Naive B cell (primary cell): ENCODE measurements around the gene CORO2B. TPM values are rescaled to one million over a fixed set of nuclear protein-coding genes. Genes with fewer than 3 reads are reported as not detected.
"Not testable (repeated sequence)": the region's sequence is repeated elsewhere in the genome, so short reads cannot be mapped to it uniquely, and the experiment has no call there.

Experiments used
- ATAC-seq, 2 donors: fragments of 150-1000 bp; cut with Tn5 transposase; 2 replicates each; pipeline ENCODE4 v1.10.0; 2021; ENCODE audit warnings: low read depth in 2 of 2, mild to moderate bottlenecking in 2 of 2, moderate library complexity in 2 of 2
- DNase-seq: peaks from one replicate; pipeline ENCODE4 v3.0.0; 2022
- H3K27ac Mint-ChIP-seq, 6 donors: one replicate each; pipeline ENCODE4 v1.8.0; 2020 to 2022; ENCODE audit warnings: mild to moderate bottlenecking in 6 of 6, mixed read lengths in 6 of 6, moderate library complexity in 5 of 6, inconsistent platforms in 2 of 6
- H3K27me3 Mint-ChIP-seq, 3 donors: one replicate each; pipeline ENCODE4 v1.8.0; 2021 to 2022; ENCODE audit warnings: mixed read lengths in 3 of 3, mild to moderate bottlenecking in 1 of 3
- H3K36me3 Mint-ChIP-seq, 2 donors: one replicate each; pipeline ENCODE4 v1.8.0; 2020 to 2022; ENCODE audit warnings: mixed read lengths in 2 of 2, inconsistent platforms in 1 of 2, mild to moderate bottlenecking in 1 of 2
- H3K4me1 Mint-ChIP-seq, 3 donors: one replicate each; pipeline ENCODE4 v1.8.0; 2020 to 2022; ENCODE audit warnings: mixed read lengths in 3 of 3, inconsistent platforms in 1 of 3, mild to moderate bottlenecking in 1 of 3, moderate library complexity in 1 of 3
- H3K4me3 Mint-ChIP-seq, 8 donors: one replicate each; pipeline ENCODE4 v1.8.0; 2020 to 2022; ENCODE audit warnings: mild to moderate bottlenecking in 8 of 8, mixed read lengths in 8 of 8, moderate library complexity in 8 of 8, inconsistent platforms in 2 of 8
- H3K9me3 Mint-ChIP-seq, 7 donors: one replicate each; pipeline ENCODE4 v1.8.0; 2020 to 2022; ENCODE audit warnings: mixed read lengths in 7 of 7, mild to moderate bottlenecking in 5 of 7, inconsistent platforms in 2 of 7, moderate library complexity in 1 of 7
- polyA plus RNA-seq, 6 donors: library from polyadenylated mRNA; unstranded; fragments of 300-500 nt; fragmentation: Illumina TruSeq; gene quantifications; one replicate each; pipeline ENCODE4 v1.2.3, GENCODE V29; 2021; ENCODE audit warnings: low read depth in 6 of 6

The CORO2B gene
- polyA plus RNA-seq, 6 donors from 2014 or later, result 3.4 to 11.3 (median 4.8) TPM

DNA sequence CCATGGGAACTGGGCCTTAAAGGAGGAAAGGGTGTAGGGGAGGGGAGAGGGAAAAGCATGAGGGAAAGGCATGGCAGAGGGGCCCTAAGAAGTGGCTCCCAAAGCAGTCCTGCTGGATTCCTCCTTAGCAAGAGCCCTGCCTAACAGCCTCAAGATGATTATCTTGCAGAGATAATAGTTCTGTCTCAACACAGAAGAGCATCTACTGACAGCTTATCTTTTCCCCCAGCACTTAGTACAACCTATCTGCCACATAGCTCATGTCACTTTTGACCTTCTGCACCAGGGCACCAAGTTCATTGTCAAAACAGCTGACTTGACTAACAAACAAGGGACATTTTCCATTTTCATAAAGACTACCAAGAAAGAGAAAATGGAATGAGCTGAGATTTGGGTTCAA, 155.6 kb downstream of the CORO2B start:
- ATAC-seq (no peak), DNase-seq (no peak)
- Mint-ChIP-seq H3K27me3 (peaks cover 0 to 4% (median 0%) of the 10 kb centered on the region in 3 donors), H3K9me3 (peaks cover 0 to 2% (median 0%) of the 10 kb centered on the region in 7 donors), H3K36me3 (no peaks in the 10 kb centered on the region), H3K4me1 (peaks cover 28 to 40% (median 39%) of the 10 kb centered on the region in 3 donors), H3K4me3 (peak overlapping the region in 4 of 8 donors; percentile 9 to 49 (median 29)), H3K27ac (peak overlapping the region in 1 of 6 donors; percentile 39)

DNA sequence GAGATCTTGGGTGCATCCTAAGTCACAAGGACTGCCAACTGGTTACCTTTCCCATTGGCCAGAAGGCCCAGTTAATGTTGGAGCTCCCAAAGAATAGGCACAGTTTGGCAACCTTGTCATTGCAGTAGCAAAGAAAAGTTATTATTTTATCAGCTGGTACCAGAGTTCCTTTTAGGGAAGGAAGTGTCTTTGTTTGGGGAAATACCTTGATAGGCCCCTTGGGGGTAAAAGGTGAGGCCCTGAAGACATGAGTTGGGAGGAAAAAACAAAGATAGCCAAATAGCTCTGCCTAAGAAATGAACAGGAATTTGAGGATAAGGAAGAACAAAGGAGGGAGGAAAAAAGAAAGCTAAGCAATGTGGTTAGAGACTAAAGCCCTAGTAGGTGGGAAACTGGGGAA, 156.1 kb downstream of the CORO2B start:
- DNase-seq (peak; percentile 45), ATAC-seq (peak; percentile 79 to 85)
- H3K4me1 Mint-ChIP-seq, result peaks cover 28 to 40% (median 39%) of the 10 kb centered on the region in 3 donors
- no peaks in the 10 kb centered on the region for H3K36me3 Mint-ChIP-seq
- peaks cover 0 to 9% (median 0%) of the 10 kb centered on the region in 3 donors for H3K27me3 Mint-ChIP-seq
- H3K9me3 Mint-ChIP-seq, result peaks cover 0 to 2% (median 0%) of the 10 kb centered on the region in 7 donors
- peak overlapping the region in 2 of 6 donors; percentile 11 to 17 for H3K27ac Mint-ChIP-seq
- peak overlapping the region in 7 of 8 donors; percentile 0 to 80 (median 40) for H3K4me3 Mint-ChIP-seq

DNA sequence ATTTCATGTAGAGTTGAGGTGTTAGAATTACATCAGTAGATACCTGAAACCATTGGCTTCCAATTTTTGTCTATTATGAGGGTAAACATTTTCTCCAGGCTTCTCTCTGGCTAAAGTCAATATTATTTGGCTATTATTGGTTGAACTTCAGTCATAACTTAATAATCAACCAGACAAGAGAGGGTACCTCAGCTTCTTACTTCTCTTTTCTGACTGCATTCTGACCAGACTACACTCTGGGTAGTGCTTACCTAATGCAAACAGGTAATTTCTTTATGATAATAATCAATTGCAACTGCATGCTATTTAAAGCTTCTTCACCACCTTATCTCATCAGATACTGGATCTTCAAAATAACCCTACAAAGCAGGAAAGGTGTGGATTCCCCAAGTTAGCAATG, 156.8 kb downstream of the CORO2B start:
- ATAC-seq (no peak), DNase-seq (no peak)
- Mint-ChIP-seq H3K4me1 (peaks cover 28 to 40% (median 39%) of the 10 kb centered on the region in 3 donors), H3K9me3 (peaks cover 0 to 2% (median 0%) of the 10 kb centered on the region in 7 donors), H3K36me3 (no peaks in the 10 kb centered on the region), H3K27me3 (peaks cover 0 to 7% (median 5%) of the 10 kb centered on the region in 3 donors), H3K27ac (no peak overlapping the region), H3K4me3 (peak overlapping the region in 4 of 8 donors; percentile 1 to 71 (median 42))

DNA sequence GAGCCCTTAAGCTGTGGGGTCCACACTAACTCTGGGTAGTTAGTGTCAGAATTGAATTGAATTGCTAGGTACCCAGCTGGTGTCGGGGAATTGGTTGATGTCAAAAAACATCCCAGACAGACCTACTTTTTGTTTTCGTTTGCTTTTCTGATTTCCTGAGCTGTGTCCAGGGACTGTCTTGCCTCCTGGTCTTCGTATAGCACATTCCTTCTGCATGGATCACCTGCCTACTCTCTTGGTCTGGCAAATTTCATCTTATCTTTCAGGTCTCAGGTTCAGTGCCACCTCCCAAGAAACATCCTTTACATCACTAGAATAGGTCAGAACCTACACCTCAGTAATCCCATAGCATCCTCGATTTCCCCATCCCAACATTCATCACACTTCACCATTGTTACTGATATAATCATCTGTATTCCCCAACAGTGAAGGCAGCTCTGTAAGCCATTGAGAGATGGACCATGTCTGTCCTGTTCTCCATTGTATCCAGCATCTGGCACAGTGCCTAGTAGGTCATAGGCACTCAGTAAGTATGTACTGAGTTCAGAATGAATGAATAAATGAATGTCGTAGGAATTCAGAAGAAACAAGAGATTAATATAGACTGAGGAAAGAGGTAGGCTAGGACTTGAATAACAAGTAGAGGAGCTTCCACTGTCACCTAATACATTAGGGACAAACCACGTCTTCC, 160.7 kb downstream of the CORO2B start:
- H3K27me3 Mint-ChIP-seq, result peaks cover 0 to 11% (median 7%) of the 10 kb centered on the region in 3 donors

DNA sequence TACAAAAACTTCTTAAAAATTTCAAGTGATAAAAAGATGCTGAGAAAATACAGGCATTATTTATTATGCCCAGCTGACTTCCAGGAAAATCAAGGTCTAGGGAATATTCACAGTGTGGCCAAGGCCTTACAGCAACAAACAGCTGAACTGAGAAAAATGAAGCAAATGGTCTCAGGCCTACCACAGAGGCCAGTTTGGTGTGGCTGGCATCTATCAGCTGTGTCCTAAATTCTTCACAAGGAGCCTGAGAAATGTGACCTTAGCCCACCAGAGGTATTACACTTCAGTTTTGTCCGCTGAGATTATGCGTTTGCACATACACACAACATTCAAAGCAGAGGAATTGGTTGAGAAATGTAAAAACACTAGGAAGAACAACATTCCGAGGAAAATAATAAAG, 164.5 kb downstream of the CORO2B start:
- no peaks in the 10 kb centered on the region for H3K4me1 Mint-ChIP-seq
- ATAC-seq (no peak), DNase-seq (no peak)
- no peak overlapping the region for H3K4me3 Mint-ChIP-seq
- no peaks in the 10 kb centered on the region for H3K9me3 Mint-ChIP-seq
- peaks cover 0 to 11% (median 7%) of the 10 kb centered on the region in 3 donors for H3K27me3 Mint-ChIP-seq
- H3K27ac Mint-ChIP-seq, result peak overlapping the region in 1 of 6 donors; percentile 44
- H3K36me3 Mint-ChIP-seq, result no peaks in the 10 kb centered on the region

More for the DNA sequence above, 160.7 kb downstream of the CORO2B start:
- no peak for DNase-seq
- H3K4me1 Mint-ChIP-seq, result peaks cover 16 to 28% (median 25%) of the 10 kb centered on the region in 3 donors
- H3K9me3 Mint-ChIP-seq, result peaks cover 0 to 2% (median 0%) of the 10 kb centered on the region in 7 donors
- no peak for ATAC-seq
- no peak overlapping the region for H3K27ac Mint-ChIP-seq
- no peak overlapping the region for H3K4me3 Mint-ChIP-seq
- H3K36me3 Mint-ChIP-seq, result no peaks in the 10 kb centered on the region

DNA sequence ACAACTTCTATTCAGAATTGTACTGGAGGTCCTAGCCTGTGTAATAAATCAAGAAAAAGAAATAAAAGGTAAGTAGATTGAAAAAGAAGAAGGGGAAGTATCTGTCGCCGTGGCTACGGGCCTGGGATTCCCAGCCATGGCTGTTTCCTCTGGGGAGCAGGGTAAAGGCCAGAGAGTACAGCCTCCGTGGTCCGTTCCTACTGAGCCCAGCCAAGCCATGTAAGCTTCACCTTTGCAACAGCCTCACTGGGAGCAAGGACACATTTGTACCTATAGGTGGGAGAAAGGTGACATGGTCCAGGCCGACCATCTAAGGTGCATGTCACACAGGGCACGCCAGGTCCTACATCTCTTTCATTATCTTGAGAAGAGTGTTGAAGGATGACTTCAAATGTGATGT, 170.6 kb downstream of the CORO2B start:
- ATAC-seq (no peak), DNase-seq (no peak)
- Mint-ChIP-seq H3K4me1 (peaks cover 0 to 4% (median 1%) of the 10 kb centered on the region in 3 donors), H3K9me3 (peaks cover 3 to 13% (median 8%) of the 10 kb centered on the region in 7 donors), H3K36me3 (peaks cover 6 to 7% of the 10 kb centered on the region in 2 donors), H3K27me3 (no peaks in the 10 kb centered on the region), H3K27ac (no peak overlapping the region), H3K4me3 (no peak overlapping the region)

DNA sequence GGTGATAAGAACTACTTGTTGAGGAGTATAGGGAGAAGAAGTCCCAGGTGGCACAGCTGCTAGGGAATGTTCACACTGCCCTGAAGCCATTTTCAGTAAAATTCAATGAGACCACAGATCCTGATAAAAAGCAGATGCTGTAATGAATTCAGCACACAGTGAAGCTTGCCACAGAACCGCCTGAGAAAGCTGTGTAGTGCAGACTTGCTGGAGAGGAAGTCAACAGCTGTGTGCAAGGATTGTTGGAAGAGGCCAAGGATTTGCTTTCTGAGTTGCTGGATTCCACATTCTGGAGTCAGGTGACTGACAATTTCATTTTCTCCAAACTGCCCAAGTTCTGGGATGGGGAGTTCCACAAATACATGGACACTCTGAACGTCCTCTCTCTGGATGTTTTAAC, 171.0 kb downstream of the CORO2B start:
- Mint-ChIP-seq H3K36me3 (peaks cover 6 to 7% of the 10 kb centered on the region in 2 donors), H3K4me3 (no peak overlapping the region), H3K9me3 (peaks cover 3 to 13% (median 8%) of the 10 kb centered on the region in 7 donors), H3K27ac (no peak overlapping the region), H3K27me3 (peaks cover 0 to 1% (median 0%) of the 10 kb centered on the region in 3 donors), H3K4me1 (peaks cover 2 to 6% (median 5%) of the 10 kb centered on the region in 3 donors)
- no peak for ATAC-seq
- no peak for DNase-seq

DNA sequence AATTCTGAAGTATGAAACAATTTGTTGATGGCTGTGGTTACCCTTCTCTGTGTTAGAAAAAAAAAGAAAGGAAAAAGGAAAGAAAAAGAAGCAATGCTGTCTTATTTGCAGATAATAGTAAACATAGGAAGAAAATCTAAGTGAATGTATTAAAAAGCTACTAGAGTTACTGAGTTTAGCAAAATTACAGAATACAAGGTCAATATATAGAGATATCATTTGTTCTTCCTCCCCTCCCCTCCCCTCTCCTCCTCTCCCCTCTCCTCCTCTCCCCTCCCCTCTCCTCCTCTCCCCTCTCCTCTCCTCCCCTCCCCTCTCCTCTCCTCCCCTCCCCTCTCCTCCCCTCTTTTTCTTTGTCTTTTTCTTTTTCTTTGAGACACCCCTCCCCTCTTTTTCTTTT, 172.8 kb downstream of the CORO2B start:
- H3K27ac Mint-ChIP-seq, result peak overlapping the region in 2 of 6 donors; percentile 13 to 66
- DNase-seq (no peak), ATAC-seq (no peak)
- H3K36me3 Mint-ChIP-seq, result peaks cover 6 to 7% of the 10 kb centered on the region in 2 donors
- peaks cover 6 to 9% (median 9%) of the 10 kb centered on the region in 3 donors for H3K4me1 Mint-ChIP-seq
- H3K27me3 Mint-ChIP-seq, result peaks cover 0 to 9% (median 0%) of the 10 kb centered on the region in 3 donors
- peaks cover 3 to 13% (median 8%) of the 10 kb centered on the region in 7 donors for H3K9me3 Mint-ChIP-seq
- peak overlapping the region in 1 of 8 donors; percentile 14 for H3K4me3 Mint-ChIP-seq

DNA sequence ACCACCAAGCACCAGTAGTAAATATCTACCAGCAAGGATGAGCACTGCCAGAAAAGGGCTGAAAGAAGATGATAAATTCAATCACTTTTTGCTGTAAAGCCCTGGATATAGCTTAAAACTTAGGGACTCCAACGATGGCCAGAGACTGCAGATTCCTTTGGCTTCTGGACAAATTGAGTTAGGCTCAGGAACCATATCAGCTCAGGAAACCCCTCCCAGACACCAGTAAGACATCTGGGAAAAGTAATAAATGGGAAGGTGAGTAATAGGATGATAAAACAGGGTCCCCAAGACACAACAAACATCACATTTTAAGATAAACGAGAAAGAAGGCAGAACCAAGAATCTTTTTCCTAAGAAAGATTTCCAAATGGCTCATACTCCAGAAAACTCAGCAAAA, 176.9 kb downstream of the CORO2B start:
- H3K36me3 Mint-ChIP-seq, result no peaks in the 10 kb centered on the region
- no peaks in the 10 kb centered on the region for H3K9me3 Mint-ChIP-seq
- DNase-seq (no peak), ATAC-seq (no peak)
- H3K4me1 Mint-ChIP-seq, result peaks cover 6 to 9% (median 9%) of the 10 kb centered on the region in 3 donors
- no peak overlapping the region for H3K27ac Mint-ChIP-seq
- peak overlapping the region in 3 of 8 donors; percentile 3 to 30 (median 13) for H3K4me3 Mint-ChIP-seq
- peaks cover 13 to 22% (median 13%) of the 10 kb centered on the region in 3 donors for H3K27me3 Mint-ChIP-seq

DNA sequence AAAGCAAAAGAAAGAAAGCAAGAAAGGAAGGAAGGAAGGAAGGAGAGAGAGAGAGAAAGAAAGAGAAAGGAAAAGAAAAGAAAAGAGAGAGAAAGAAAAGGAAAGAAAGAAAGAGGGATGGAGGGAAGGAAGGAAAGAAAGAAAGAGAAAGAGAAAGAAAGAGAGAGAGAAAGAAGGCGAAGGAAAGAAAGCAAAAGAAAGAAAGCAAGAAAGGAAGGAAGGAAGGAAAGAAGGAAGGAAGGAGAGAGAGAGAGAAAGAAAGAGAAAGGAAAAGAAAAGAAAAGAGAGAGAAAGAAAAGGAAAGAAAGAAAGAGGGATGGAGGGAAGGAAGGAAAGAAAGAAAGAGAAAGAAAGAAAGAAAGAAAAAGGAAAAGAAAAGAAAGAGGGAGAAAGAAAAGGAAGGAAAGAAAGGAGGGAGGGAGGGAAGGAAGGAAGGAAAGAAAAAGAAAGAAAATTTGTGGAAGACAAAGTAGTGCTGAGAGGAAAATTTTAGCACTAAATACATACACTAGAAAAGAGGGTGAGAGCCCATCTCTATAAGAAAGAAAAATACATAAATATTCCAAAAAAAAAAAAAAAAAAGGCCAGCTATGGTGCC, 181.3 kb downstream of the CORO2B start:
- not testable (repeated sequence) for H3K4me1 Mint-ChIP-seq, H3K4me3 Mint-ChIP-seq, DNase-seq, H3K9me3 Mint-ChIP-seq, H3K36me3 Mint-ChIP-seq, H3K27ac Mint-ChIP-seq, ATAC-seq
- H3K27me3 Mint-ChIP-seq, result peaks cover 9 to 30% (median 20%) of the 10 kb centered on the region in 3 donors

DNA sequence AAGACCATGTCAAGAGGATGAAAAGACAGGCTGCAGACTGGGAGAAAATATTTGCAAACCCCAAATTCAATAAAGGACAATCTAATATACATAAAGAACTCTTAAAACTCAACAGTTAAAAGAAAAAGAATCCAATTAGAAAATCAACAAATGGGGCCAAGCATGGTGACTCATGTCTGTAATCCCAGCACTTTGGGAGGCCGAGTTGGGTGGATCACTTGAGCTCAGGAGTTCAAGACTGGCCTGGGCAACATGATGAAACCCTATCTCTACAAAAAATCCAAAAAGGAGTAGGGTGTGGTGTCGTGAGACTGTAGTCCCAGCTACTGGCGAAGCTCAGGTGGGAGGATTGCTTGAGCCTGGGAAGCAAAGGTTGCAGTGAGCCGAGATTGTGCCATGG, 184.3 kb downstream of the CORO2B start:
- DNase-seq, result no peak
- Mint-ChIP-seq H3K36me3 (no peaks in the 10 kb centered on the region), H3K4me1 (no peaks in the 10 kb centered on the region), H3K9me3 (no peaks in the 10 kb centered on the region), H3K4me3 (peak overlapping the region in 1 of 8 donors; percentile 13), H3K27me3 (peaks cover 4 to 27% (median 20%) of the 10 kb centered on the region in 3 donors), H3K27ac (no peak overlapping the region)
- no peak for ATAC-seq

DNA sequence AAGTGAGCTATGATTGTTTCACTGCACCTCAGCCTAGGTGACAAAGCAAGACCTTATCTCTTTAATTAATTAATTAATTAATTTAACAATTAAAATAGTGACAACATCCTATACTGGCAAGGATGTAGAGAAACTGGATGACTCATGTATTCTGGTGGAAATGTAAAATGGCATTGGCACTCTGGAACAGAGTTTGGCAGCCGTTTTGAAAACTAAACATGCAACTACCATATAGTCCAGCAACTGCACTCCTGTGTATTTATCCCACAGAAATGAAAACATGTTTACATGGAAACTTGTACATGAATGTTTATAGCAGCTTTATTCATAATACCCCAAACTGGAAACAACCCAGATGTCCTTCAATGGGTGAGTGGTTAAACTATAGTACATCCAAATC, 185.3 kb downstream of the CORO2B start:
- H3K36me3 Mint-ChIP-seq, result peaks cover 0 to 4% of the 10 kb centered on the region in 2 donors
- peaks cover 0 to 21% (median 21%) of the 10 kb centered on the region in 3 donors for H3K27me3 Mint-ChIP-seq
- ATAC-seq (no peak), DNase-seq (no peak)
- H3K4me1 Mint-ChIP-seq, result no peaks in the 10 kb centered on the region
- H3K4me3 Mint-ChIP-seq, result no peak overlapping the region
- H3K9me3 Mint-ChIP-seq, result no peaks in the 10 kb centered on the region
- peak overlapping the region in 1 of 6 donors; percentile 33 for H3K27ac Mint-ChIP-seq

DNA sequence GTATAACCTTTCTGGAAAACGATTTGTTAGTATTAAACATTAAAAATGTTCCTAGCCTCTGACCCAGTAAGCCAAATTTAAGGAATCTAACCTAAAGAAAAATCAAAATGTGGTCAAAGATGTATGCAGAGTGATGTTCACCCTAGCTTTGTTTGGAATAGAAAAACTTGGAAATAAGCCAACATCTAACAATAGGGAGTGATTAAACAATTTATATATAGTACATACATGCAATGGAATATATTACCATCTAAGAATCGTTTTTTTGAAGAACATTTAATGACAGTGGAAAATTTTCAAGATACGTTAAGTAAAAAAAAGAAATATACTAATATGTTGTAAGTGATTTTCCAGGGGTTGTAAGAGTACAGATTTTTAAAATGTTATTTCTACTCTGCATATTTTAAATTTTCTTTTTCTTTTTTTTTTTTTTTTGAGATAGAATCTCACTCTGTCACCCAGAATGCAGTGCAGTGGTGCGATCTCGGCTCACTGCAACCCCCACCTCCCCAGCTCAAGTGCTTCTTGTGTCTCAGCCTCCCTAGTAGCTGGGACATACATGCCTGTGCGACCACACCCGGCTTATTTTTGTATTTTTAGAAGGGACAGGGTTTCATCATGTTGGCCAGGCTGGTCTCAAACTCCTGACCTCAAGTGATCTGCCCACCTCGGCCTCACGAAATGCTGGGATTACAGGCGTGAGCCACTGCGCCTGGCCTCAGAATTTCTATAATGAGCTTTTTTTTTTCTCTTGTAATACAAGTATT, 187.0 kb downstream of the CORO2B start:
- DNase-seq, result no peak
- H3K9me3 Mint-ChIP-seq, result no peaks in the 10 kb centered on the region
- ATAC-seq, result no peak
- no peak overlapping the region for H3K27ac Mint-ChIP-seq
- no peak overlapping the region for H3K4me3 Mint-ChIP-seq
- H3K36me3 Mint-ChIP-seq, result peaks cover 0 to 4% of the 10 kb centered on the region in 2 donors
- no peaks in the 10 kb centered on the region for H3K4me1 Mint-ChIP-seq
- peaks cover 0 to 14% (median 8%) of the 10 kb centered on the region in 3 donors for H3K27me3 Mint-ChIP-seq
